GM12874 (cell line): ENCODE results near the gene RWDD3.

Source experiments
- CTCF ChIP-seq: IDR thresholded peaks from 2 replicates; pipeline ENCODE4 v1.5.1; 2011; ENCODE audit warnings: low read depth, mild to moderate bottlenecking, control low read depth, low read length, moderate library complexity; ENCODE audit not compliant: insufficient read depth

Gene RWDD3, protein sequence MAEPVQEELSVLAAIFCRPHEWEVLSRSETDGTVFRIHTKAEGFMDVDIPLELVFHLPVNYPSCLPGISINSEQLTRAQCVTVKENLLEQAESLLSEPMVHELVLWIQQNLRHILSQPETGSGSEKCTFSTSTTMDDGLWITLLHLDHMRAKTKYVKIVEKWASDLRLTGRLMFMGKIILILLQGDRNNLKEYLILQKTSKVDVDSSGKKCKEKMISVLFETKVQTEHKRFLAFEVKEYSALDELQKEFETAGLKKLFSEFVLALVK

GRCh38 chr1:95233737-95234500 lies at the start of gene RWDD3:
TSS of gene RWDD3 (plus strand) at chr1:95234210. CDS start at chr1:95234231, 21 bp downstream.
- TF ChIP-seq CTCF: peak; percentile 90

DNA sequence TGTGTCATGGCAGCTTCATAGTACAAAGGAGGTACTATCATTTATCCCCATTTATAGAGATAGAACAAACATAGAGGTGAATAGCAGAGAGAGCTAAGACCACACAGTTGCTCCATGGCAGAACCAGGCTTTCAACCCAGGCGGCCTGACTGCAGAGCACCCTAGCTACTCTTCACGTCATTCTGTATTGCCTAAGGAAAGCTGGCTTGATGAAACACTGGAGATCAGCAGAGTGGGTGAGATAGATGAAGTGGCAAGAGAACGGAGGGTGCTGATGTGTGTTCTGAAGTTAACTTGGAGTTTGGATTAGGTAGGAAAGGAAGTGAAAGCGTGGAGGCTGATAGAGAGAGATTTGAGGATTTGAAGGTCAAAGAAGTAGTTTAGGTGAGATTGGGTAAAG lies 47.9 kb upstream of the RWDD3 start:
- TF ChIP-seq CTCF: no peak

DNA sequence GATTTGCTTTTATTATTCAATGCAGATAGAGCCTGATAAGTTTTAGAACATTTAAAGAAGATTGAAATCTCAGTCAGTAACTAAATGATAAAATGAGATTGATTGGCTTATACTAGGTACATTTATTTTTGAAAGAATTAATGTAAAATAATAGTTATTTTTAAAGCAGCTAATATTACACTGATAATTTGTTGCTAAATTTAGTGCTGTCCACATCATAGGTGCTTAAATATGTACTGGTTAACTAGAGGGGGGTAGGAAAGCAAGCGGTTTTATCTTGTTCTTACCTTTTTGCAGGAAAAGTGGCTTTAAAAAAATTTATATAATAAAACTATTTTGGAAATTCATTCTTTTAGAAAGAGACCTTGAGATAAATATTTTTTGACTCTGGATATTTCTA lies 40.4 kb upstream of the RWDD3 start:
- no peak for TF ChIP-seq CTCF

GRCh38 chr1:95195046-95195445 lies 39.0 kb upstream of the RWDD3 start:
- no peak for TF ChIP-seq CTCF

- no peak for TF ChIP-seq CTCF
Measured at GRCh38 chr1:95196017-95196416, 38.0 kb upstream of the RWDD3 start.

GRCh38 chr1:95197616-95198252 lies 36.3 kb upstream of the RWDD3 start:
- no peak for TF ChIP-seq CTCF

DNA sequence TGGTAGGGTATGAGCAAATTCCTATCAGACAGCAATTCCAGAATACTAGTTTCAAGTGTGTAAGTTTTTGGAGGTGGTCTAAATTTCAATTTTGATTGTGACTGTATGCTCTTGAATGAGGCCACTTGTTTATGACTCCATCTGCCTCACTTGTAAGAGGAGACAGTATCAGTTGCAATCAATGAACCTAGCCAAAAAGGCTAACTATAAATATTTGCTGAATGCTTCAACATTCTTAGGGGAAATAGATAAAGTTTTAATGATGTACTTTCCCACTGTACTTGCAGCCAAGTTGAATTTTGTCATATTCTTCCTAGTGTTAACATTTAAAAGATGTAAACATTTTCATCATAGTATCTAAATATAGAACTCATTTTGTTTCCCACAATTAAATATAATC lies 32.1 kb upstream of the RWDD3 start:
- no peak for TF ChIP-seq CTCF
